Ovary (tissue), 3 donors: ENCODE measurements around the gene YARS2.

ENCODE experiments used
- CTCF ChIP-seq, 3 donors: fragments of 450-650 bp in 2 of 3; fragments of 200-600 bp in 1 of 3; IDR thresholded peaks; one replicate each; pipeline versions ENCODE4 v1.5.1 to v1.8.0; 2016 to 2022; ENCODE audit warnings: antibody characterized with exemption in 3 of 3, mild to moderate bottlenecking in 1 of 3
- EP300 ChIP-seq: sonication (generic); formaldehyde crosslinking; IDR thresholded peaks from one replicate; pipeline ENCODE4 v1.6.1; 2017; ENCODE audit warnings: antibody characterized with exemption
- POLR2A ChIP-seq: fragments of 450-650 bp; IDR thresholded peaks from one replicate; pipeline ENCODE4 v1.6.1; 2017; ENCODE audit warnings: antibody characterized with exemption, mild to moderate bottlenecking, moderate library complexity
- donor health status: DM: no; HTN: no; CAD: no.

GRCh38 chr12:32780071-32780470 lies 24.4 kb upstream of the YARS2 start:
- TF ChIP-seq CTCF (IDR thresholded peaks at IDR 0.05), result no peak
- no peak for TF ChIP-seq POLR2A
- TF ChIP-seq EP300, result no peak
